GM04503 (cell line): ENCODE data around the gene ACOX2.
"Not testable (repeated sequence)": the region's sequence is repeated elsewhere in the genome, so short reads cannot be mapped to it uniquely, and the experiment has no call there.

ENCODE experiments used
- DNase-seq: peaks from one replicate; pipeline ENCODE4 v3.0.0-alpha.2; 2012; ENCODE audit warnings: low read depth

Gene ACOX2

GRCh38 chr3:58534592-58535494 is 2.1 kb downstream of the ACOX2 start:
- DNase-seq: no peak

GRCh38 chr3:58532794-58533220 is 4.2 kb downstream of the ACOX2 start:
- no peak for DNase-seq

- no peak for DNase-seq
Observed at GRCh38 chr3:58531956-58532355, 5.0 kb downstream of the ACOX2 start.

GRCh38 chr3:58531555-58531954 is 5.4 kb downstream of the ACOX2 start:
- DNase-seq: no peak

- DNase-seq: no peak
Observed at GRCh38 chr3:58530354-58530865, 6.6 kb downstream of the ACOX2 start.

- DNase-seq: no peak
Observed at GRCh38 chr3:58529516-58530353, 7.3 kb downstream of the ACOX2 start.

- no peak for DNase-seq
Observed at GRCh38 chr3:58528629-58529028, 8.4 kb downstream of the ACOX2 start.

- DNase-seq: not testable (repeated sequence)
Observed at GRCh38 chr3:58527440-58527839, 9.6 kb downstream of the ACOX2 start.

GRCh38 chr3:58526515-58526957 is 10.5 kb downstream of the ACOX2 start:
- peak; percentile 76 for DNase-seq

- no peak for DNase-seq
Observed at GRCh38 chr3:58524326-58524888, 12.6 kb downstream of the ACOX2 start.

GRCh38 chr3:58522759-58523425 is 14.1 kb downstream of the ACOX2 start:
- no peak for DNase-seq

GRCh38 chr3:58521917-58522631 is 14.9 kb downstream of the ACOX2 start:
- no peak for DNase-seq

- DNase-seq: no peak
Observed at GRCh38 chr3:58521336-58521670, 15.7 kb downstream of the ACOX2 start.

GRCh38 chr3:58520403-58521335 is 16.3 kb downstream of the ACOX2 start:
- DNase-seq: no peak

- no peak for DNase-seq
Observed at GRCh38 chr3:58519668-58520402, 17.2 kb downstream of the ACOX2 start.

- DNase-seq: no peak
Observed at GRCh38 chr3:58518291-58518789, 18.6 kb downstream of the ACOX2 start.

- no peak for DNase-seq
Observed at GRCh38 chr3:58514405-58514804, 22.6 kb downstream of the ACOX2 start.

- no peak for DNase-seq
Observed at GRCh38 chr3:58508437-58508836, 28.6 kb downstream of the ACOX2 start.
